ENCODE measurements around the gene SSUH2. TPM values are rescaled to one million over a fixed set of nuclear protein-coding genes. Genes with fewer than 3 reads are reported as not detected.

SSUH2 gene
- total and polyA plus RNA-seq, 5 donors = 0.51 to 1.8 (median 0.75) TPM

GRCh38 chr3:8576841-8577571 is 67.6 kb downstream of the SSUH2 start:
- DNase-seq = no peak
- 79% methylated on average over 5 of the region's 5 CpGs for WGBS
- no peak for ATAC-seq
- no peaks in the 10 kb centered on the region for H3K9me3 ChIP-seq (ENCODE audit: control insufficient read depth, low read length)
- intact Hi-C loops (cut with DNase I) = no loop called here
- peaks cover 6% of the 10 kb centered on the region for H3K4me1 ChIP-seq (ENCODE audit: control insufficient read depth, insufficient read depth, low read length)
- no peak overlapping the region for H3K27ac ChIP-seq (ENCODE audit: low read length)
- H3K27me3 ChIP-seq (ENCODE audit: control insufficient read depth, insufficient read depth) = no peaks in the 10 kb centered on the region
- H3K4me3 ChIP-seq (ENCODE audit: low read length) = no peak overlapping the region

GRCh38 chr3:8576436-8576835 is 68.2 kb downstream of the SSUH2 start:
- 87% methylated on average over 6 of the region's 6 CpGs for WGBS
- no peak overlapping the region for H3K4me3 ChIP-seq (ENCODE audit: low read length)
- no peak overlapping the region for H3K27ac ChIP-seq (ENCODE audit: low read length)
- no peaks in the 10 kb centered on the region for H3K9me3 ChIP-seq (ENCODE audit: control insufficient read depth, low read length)
- H3K27me3 ChIP-seq (ENCODE audit: control insufficient read depth, insufficient read depth) = no peaks in the 10 kb centered on the region
- DNase-seq = no peak
- ATAC-seq = no peak
- intact Hi-C loops (cut with DNase I) = no loop called here
- peaks cover 7% of the 10 kb centered on the region for H3K4me1 ChIP-seq (ENCODE audit: control insufficient read depth, insufficient read depth, low read length)

- DNase-seq = no peak
- Histone ChIP-seq H3K4me3 (ENCODE audit: low read length) (no peak overlapping the region), H3K9me3 (ENCODE audit: control insufficient read depth, low read length) (no peaks in the 10 kb centered on the region), H3K27ac (ENCODE audit: low read length) (no peak overlapping the region), H3K4me1 (ENCODE audit: control insufficient read depth, insufficient read depth, low read length) (peaks cover 9% of the 10 kb centered on the region), H3K27me3 (ENCODE audit: control insufficient read depth, insufficient read depth) (no peaks in the 10 kb centered on the region)
- ATAC-seq = no peak
- intact Hi-C loops (cut with DNase I) = no loop called here
- WGBS = 82% methylated on average over 5 of the region's 5 CpGs
These were observed 69.1 kb downstream of the SSUH2 start for GRCh38 chr3:8575364-8576104.

- ATAC-seq (peak in 1 of 2 donors; percentile 19), DNase-seq (no peak)
- Histone ChIP-seq H3K27ac (ENCODE audit: low read length) (no peak overlapping the region), H3K4me1 (ENCODE audit: control insufficient read depth, insufficient read depth, low read length) (peaks cover 9% of the 10 kb centered on the region), H3K9me3 (ENCODE audit: control insufficient read depth, low read length) (no peaks in the 10 kb centered on the region), H3K27me3 (ENCODE audit: control insufficient read depth, insufficient read depth) (no peaks in the 10 kb centered on the region), H3K4me3 (ENCODE audit: low read length) (no peak overlapping the region)
- 50% methylated on average over 5 of the region's 5 CpGs for WGBS
- intact Hi-C loops (cut with DNase I) = no loop called here
These were observed 69.8 kb downstream of the SSUH2 start for GRCh38 chr3:8574670-8575322.

GRCh38 chr3:8574040-8574669 is 70.4 kb downstream of the SSUH2 start:
- 73% methylated on average over 2 of the region's 2 CpGs for WGBS
- intact Hi-C loops (cut with DNase I) = no loop called here
- Histone ChIP-seq H3K27ac (ENCODE audit: low read length) (peak overlapping the region; percentile 71), H3K27me3 (ENCODE audit: control insufficient read depth, insufficient read depth) (no peaks in the 10 kb centered on the region), H3K9me3 (ENCODE audit: control insufficient read depth, low read length) (no peaks in the 10 kb centered on the region), H3K4me1 (ENCODE audit: control insufficient read depth, insufficient read depth, low read length) (peaks cover 9% of the 10 kb centered on the region), H3K4me3 (ENCODE audit: low read length) (no peak overlapping the region)
- ATAC-seq (no peak), DNase-seq (no peak)

GRCh38 chr3:8573342-8573926 is 71.2 kb downstream of the SSUH2 start:
- H3K27me3 ChIP-seq (ENCODE audit: control insufficient read depth, insufficient read depth) = no peaks in the 10 kb centered on the region
- H3K27ac ChIP-seq (ENCODE audit: low read length) = no peak overlapping the region
- peaks cover 9% of the 10 kb centered on the region for H3K4me1 ChIP-seq (ENCODE audit: control insufficient read depth, insufficient read depth, low read length)
- DNase-seq (no peak), ATAC-seq (peak; percentile 25 to 36)
- intact Hi-C loops (cut with DNase I) = no loop called here
- WGBS = 39% methylated on average over 4 of the region's 4 CpGs
- H3K4me3 ChIP-seq (ENCODE audit: low read length) = no peak overlapping the region
- H3K9me3 ChIP-seq (ENCODE audit: control insufficient read depth, low read length) = no peaks in the 10 kb centered on the region

GRCh38 chr3:8571256-8571655 is 73.3 kb downstream of the SSUH2 start:
- intact Hi-C loops (cut with DNase I) = no loop called here
- no peak overlapping the region for H3K4me3 ChIP-seq (ENCODE audit: low read length)
- peaks cover 9% of the 10 kb centered on the region for H3K4me1 ChIP-seq (ENCODE audit: control insufficient read depth, insufficient read depth, low read length)
- ATAC-seq (peak in 1 of 2 donors; percentile 78), DNase-seq (no peak)
- H3K27ac ChIP-seq (ENCODE audit: low read length) = peak overlapping the region; percentile 17
- no peaks in the 10 kb centered on the region for H3K27me3 ChIP-seq (ENCODE audit: control insufficient read depth, insufficient read depth)
- H3K9me3 ChIP-seq (ENCODE audit: control insufficient read depth, low read length) = no peaks in the 10 kb centered on the region
- 50% methylated on average over 3 of the region's 3 CpGs for WGBS

Other genes with a start within 250 kb of the SSUH2 start
- 10 to 100 TPM; 45.6 to 57.8 (median 55.4) TPM for gene LMCD1, start 143.0 kb downstream of the SSUH2 start, total RNA-seq
- gene LMCD1, start 143.0 kb downstream of the SSUH2 start, polyA plus RNA-seq = 43.4 TPM
- 10 to 100 TPM; 18.8 to 27.7 (median 22.5) TPM for gene CAV3, start 89.0 kb upstream of the SSUH2 start, total RNA-seq
- 25.4 TPM for gene CAV3, start 89.0 kb upstream of the SSUH2 start, polyA plus RNA-seq
- gene OXTR, start 124.8 kb upstream of the SSUH2 start, total RNA-seq = under 1 TPM; 0.26 to 0.79 (median 0.43) TPM
- 0.11 TPM for gene OXTR, start 124.8 kb upstream of the SSUH2 start, polyA plus RNA-seq

Measured in right cardiac atrium (tissue), 5 donors.